Stimulated activated CD8-positive, alpha-beta memory T cell treated with anti-CD3 and anti-CD28 coated beads, Interleukin-15, amount 100 ng/mL, for 4 hours (primary cell): ENCODE data around the gene HOXA13.

ENCODE experiments used
- DNase-seq, 2 donors: peaks; one replicate each; pipeline ENCODE4 v3.0.0-alpha.2; 2020; ENCODE audit warnings: low read depth in 2 of 2

The HOXA13 gene

DNA sequence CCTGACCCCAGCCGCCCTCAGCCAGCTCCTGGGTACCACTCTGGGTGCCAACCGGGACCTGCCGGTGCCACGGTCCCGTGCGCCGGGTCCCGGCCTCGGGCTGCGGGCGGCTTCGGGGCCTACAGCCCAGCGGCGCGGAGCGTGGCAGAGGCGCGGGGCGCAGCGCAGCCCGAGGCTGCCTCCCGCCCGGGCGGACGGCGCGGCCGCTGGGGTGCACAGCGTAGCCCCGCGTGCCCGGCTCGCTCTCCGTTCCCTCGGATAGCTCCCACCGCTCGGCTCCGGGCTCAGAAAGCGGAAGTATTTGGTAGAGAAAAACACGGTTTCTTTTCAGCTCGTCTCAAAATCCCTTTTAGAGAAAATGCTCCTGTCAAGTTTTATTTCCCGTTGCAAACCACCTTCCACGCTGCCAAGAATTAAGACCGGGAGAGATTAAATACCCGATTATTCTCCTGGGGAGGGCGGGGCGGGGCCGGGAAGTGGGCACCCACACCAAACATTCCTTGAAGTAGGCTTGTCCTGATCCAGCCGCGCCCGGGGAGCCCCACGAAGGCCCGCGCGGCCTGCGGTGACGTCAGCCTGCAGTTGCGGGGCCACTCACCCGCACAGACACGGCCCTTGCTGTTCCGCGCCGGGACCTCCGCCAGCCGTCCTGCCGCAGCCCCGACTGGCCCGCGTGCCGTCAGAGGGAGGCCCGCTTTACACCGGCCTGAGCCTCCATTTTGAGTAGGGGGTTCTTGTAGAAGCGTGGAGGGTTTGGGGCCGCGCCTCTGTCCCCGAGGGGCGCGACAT, 7.2 kb downstream of the HOXA13 start:
- DNase-seq = no peak

GRCh38 chr7:27191833-27192545, 7.9 kb downstream of the HOXA13 start:
- DNase-seq = no peak

GRCh38 chr7:27191161-27191731, 8.6 kb downstream of the HOXA13 start:
- no peak for DNase-seq

DNA sequence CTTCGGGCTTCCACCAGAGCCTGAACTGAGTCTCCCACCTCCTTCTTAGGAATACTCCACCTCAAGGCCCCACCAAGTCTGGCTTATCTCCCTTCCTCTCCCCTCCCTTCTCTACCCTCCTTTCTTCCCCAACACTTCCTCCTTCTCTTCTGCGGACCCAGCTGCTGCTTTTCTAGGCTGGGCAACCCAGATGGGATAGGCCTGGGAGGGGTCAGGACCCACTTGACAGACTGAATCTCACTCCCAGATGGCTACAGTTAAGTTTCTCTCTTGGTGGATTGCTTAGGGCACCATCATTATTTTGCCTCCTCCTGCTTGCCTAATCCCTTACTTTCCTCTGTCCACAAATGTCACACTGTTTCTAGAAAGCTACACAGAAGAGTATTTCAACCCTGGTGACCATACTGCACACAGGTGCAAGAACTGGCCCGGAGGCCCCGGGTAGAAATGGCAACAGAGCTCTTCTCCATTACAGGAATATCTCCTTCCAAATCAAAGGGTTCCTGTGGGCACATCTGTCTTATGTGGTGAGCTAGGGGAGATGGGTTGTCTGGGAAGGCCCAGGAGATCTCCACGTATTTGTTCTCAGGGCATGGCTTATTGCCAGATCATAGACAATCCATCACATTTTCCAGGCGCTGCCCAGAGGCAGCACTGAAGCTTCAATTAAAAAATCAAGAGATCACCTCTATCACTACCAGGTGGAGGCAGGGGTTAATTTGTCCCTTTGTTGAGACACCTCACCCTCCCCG, 9.7 kb downstream of the HOXA13 start:
- no peak for DNase-seq

- no peak for DNase-seq
Measured at GRCh38 chr7:27189295-27189996, 10.4 kb downstream of the HOXA13 start.

GRCh38 chr7:27188386-27189294, 11.3 kb downstream of the HOXA13 start:
- DNase-seq = no peak

DNA sequence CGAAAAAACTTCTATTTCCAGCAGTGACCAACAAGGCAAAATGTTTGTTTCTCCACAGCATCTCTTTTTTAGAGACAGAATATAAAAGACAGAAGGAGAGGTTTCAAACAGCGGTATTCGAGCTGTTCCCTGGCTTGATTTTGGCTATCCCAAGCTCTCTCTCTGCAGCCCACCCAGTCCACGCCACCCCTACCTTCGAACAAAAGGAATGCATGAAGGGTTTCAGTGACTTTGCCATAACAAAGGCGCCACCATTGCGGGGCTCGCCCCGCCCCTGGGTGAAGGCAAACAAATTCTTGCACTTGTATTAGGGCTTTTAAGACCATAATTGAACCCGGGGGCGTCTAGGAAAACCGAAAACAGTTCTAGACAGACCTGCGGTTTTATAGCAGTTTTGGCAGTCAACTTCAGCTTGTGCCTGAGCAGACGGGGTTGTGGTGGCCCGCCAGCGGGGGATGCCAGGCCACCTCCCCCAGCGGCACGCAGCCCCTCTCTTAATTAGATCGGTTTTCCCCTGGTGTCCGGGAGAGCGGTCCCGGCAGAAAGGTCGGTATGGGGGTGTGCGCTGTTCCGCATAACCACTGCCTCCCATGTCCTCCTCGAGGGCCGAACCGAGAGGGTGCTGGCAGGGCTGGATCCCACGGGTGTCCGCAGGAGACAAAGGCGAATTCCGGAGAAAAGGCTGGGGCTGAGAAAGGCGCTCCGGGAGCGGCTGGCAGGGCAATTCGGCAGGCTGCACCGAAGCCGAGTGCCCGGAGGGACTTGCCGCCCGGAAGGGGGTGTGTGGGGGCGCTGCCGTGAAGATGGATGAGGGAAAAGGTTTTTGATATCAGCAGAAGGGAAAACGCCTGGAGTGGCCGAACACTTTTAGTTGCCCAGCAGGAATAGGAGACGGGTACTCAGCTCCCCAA, 12.2 kb downstream of the HOXA13 start:
- DNase-seq = no peak

DNA sequence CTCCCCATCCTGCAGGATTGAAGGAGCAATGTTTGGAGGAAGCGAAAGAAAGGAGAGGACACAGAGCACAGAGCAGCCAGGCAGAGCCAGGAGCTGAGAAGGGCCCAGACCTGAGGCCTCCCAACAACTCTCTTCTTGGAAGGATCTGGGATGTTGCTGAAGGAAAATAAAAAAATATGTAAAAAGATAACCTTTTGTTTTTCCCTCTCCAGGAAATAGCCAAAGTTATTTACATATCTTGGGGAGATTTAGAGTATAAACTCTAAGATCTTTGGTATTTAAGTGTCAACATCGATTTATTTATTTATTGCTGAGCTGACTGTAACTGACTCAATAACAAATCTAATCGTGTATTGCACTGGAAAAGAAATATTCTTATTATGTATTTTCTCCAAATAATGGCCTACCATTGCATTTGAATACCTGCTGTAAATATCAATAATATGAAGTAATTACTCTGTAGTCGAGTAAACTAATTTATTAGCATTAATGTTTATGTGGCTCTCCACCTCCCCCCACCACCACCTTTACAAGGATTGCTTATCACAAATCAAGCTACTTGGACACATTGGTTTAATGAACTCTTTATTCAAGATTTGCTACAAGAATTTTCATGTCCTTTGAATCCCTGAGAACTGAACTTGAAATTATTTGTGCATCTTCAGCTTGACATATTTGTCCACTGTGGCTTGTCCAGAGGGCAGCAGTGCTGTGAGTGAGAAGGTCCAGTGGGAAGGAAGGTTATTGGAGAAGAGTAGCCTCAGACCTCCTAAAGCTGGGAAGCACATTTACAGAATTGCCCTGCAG, 13.0 kb downstream of the HOXA13 start:
- DNase-seq = no peak

DNA sequence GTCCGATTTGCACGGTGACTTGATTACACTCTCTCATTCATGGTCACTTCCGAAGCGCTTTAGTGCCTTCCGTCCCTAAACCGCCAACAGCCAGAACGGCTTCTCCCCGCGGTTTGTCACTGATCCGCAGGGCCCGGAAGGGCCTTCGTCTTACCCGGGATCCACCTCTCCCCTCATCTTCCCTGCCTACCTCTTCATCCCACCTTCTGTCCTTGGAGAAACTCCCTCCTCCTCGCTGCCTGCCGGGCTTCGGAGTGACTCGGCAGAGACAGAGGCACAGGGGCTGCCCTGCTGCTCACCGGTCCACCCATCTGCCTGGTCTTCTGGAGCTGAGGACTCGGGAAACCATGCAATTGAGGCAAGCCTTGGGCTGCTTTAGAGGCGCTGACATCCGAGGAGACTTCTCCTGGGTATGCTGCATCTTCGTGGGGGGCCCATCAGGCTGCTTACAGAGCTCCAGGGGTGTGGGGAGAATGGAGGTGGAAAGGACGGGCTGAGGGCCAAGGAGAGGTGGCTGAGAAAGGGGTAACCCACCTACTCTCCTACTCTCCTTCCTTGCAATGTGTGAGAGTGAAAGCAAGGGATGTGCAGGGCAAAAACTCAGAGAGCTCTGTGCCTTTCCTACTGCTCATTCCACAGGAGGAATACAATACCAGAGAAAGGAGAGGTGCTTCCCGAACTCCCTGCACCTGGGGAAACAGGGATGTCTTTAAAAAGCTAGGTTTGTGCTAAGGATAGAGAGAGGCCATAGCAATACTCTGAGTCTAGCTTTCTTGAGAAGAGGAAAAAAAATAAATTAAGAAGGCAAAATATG, 13.8 kb downstream of the HOXA13 start:
- DNase-seq = no peak

GRCh38 chr7:27185013-27185853, 14.7 kb downstream of the HOXA13 start, which contains the start of gene HOXA11:
Gene HOXA11, minus strand, starts transcription at chr7:27185232. Its CDS starts 88 bp downstream, at chr7:27185144.
- DNase-seq = no peak

DNA sequence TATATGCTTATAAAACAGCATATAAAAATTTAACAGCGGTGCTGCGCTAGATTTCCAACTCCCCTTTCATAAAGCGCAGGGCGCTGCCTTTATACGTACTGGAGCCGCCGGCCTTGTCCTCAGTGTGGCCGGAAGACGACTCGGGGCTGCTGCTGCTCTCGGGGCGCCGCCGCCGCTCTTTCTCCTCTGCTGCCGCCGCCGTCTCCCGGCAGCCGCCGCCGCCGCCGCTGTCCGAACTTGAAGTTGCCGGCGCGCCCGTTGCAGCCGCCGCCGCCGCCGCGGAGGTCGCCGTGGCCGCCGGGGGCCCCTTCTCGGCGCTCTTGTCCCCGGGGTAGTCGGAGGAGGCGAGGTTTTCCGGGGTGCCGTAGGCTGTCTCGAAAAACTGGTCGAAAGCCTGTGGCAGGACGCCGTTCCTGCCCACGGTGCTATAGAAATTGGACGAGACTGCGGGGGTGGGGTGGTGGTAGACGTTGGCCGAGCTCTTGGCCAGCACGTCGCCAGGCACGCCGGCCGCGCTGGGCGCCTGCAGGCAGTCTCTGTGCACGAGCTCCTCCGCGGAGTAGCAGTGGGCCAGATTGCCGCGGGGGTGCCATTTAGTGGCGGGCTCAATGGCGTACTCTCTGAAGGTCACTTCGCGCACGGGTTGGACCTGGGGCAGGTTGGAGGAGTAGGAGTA, 15.4 kb downstream of the HOXA13 start:
- no peak for DNase-seq

- no peak for DNase-seq
Measured at GRCh38 chr7:27183682-27184336, 16.1 kb downstream of the HOXA13 start.

GRCh38 chr7:27182861-27183681, 16.8 kb downstream of the HOXA13 start:
- no peak for DNase-seq

GRCh38 chr7:27182285-27182841, 17.5 kb downstream of the HOXA13 start:
- no peak for DNase-seq
